Measurements from ENCODE around the gene OAS3. TPM values are rescaled to one million over a fixed set of nuclear protein-coding genes. Genes with fewer than 3 reads are reported as not detected.

Gene OAS3
- total RNA-seq, 1 experiment from 2014 or later = 42.6 TPM

GRCh38 chr12:113006641-113007040 is 68.4 kb downstream of the OAS3 start:
- intact Hi-C loops (cut with micrococcal nuclease; ENCODE audit: unreplicated experiment) = no loop called here
- TF ChIP-seq CTCF (conservative IDR thresholded peaks at IDR 0.05; ENCODE audit: low read depth, low read length) (no peak), EZH2 (IDR thresholded peaks at IDR 0.05; ENCODE audit: borderline replicate concordance, low read depth, low read length, poor library complexity, severe bottlenecking) (no peak)
- Histone ChIP-seq H3K27me3 (replicated peaks; ENCODE audit: insufficient read depth, low read depth, low read length, poor library complexity) (no peaks in the 10 kb centered on the region), H3K27ac (ENCODE audit: low read depth, low read length, poor library complexity, severe bottlenecking) (no peak overlapping the region), H3K36me3 (ENCODE audit: insufficient read depth, low read length, poor library complexity, severe bottlenecking) (no peaks in the 10 kb centered on the region), H3K4me1 (ENCODE audit: insufficient read depth, low read length, poor library complexity, severe bottlenecking) (no peaks in the 10 kb centered on the region), H3K9me3 (ENCODE audit: low read depth, low read length, poor library complexity, severe bottlenecking) (peaks cover 6% of the 10 kb centered on the region), H3K4me3 (ENCODE audit: low read depth, low read length, poor library complexity, severe bottlenecking) (no peak overlapping the region)
- DNase-seq (ENCODE audit: low spot score) = no peak
- ChIA-PET POLR2A (ENCODE audit: low non-redundant PET) (no interaction called here), CTCF (interaction anchor here (0.8 kb wide), 1 partner anchor 14 kb away, joined by 3 read pairs; no protein-coding TSS in a partner anchor)
- no TSS peak for BruUV-seq (replicated peaks)

GRCh38 chr12:113007166-113007565 is 68.9 kb downstream of the OAS3 start:
- POLR2A ChIA-PET (ENCODE audit: low non-redundant PET) = no interaction called here
- no TSS peak for BruUV-seq (replicated peaks)
- peaks cover 7% of the 10 kb centered on the region for H3K9me3 ChIP-seq (ENCODE audit: low read depth, low read length, poor library complexity, severe bottlenecking)
- TF ChIP-seq EZH2 (IDR thresholded peaks at IDR 0.05; ENCODE audit: borderline replicate concordance, low read depth, low read length, poor library complexity, severe bottlenecking) = no peak
- TF ChIP-seq CTCF (conservative IDR thresholded peaks at IDR 0.05; ENCODE audit: low read depth, low read length) = no peak
- CTCF ChIA-PET = interaction anchor here (0.8 kb wide), 1 partner anchor 14 kb away, joined by 3 read pairs; no protein-coding TSS in a partner anchor
- H3K4me3 ChIP-seq (ENCODE audit: low read depth, low read length, poor library complexity, severe bottlenecking) = no peak overlapping the region
- H3K36me3 ChIP-seq (ENCODE audit: insufficient read depth, low read length, poor library complexity, severe bottlenecking) = no peaks in the 10 kb centered on the region
- H3K27me3 ChIP-seq (replicated peaks; ENCODE audit: insufficient read depth, low read depth, low read length, poor library complexity) = no peaks in the 10 kb centered on the region
- intact Hi-C loops (cut with micrococcal nuclease; ENCODE audit: unreplicated experiment) = no loop called here
- DNase-seq (ENCODE audit: low spot score) = peak; percentile 9
- no peak overlapping the region for H3K27ac ChIP-seq (ENCODE audit: low read depth, low read length, poor library complexity, severe bottlenecking)
- H3K4me1 ChIP-seq (ENCODE audit: insufficient read depth, low read length, poor library complexity, severe bottlenecking) = no peaks in the 10 kb centered on the region

- H3K27ac ChIP-seq (ENCODE audit: low read depth, low read length, poor library complexity, severe bottlenecking) = no peak overlapping the region
- peaks cover 7% of the 10 kb centered on the region for H3K9me3 ChIP-seq (ENCODE audit: low read depth, low read length, poor library complexity, severe bottlenecking)
- H3K27me3 ChIP-seq (replicated peaks; ENCODE audit: insufficient read depth, low read depth, low read length, poor library complexity) = no peaks in the 10 kb centered on the region
- ChIA-PET POLR2A (ENCODE audit: low non-redundant PET) (no interaction called here), CTCF (no interaction called here)
- no peak for DNase-seq (ENCODE audit: low spot score)
- BruUV-seq (replicated peaks) = no TSS peak
- no peak overlapping the region for H3K4me3 ChIP-seq (ENCODE audit: low read depth, low read length, poor library complexity, severe bottlenecking)
- TF ChIP-seq CTCF (conservative IDR thresholded peaks at IDR 0.05; ENCODE audit: low read depth, low read length) (no peak), EZH2 (IDR thresholded peaks at IDR 0.05; ENCODE audit: borderline replicate concordance, low read depth, low read length, poor library complexity, severe bottlenecking) (no peak)
- no peaks in the 10 kb centered on the region for H3K36me3 ChIP-seq (ENCODE audit: insufficient read depth, low read length, poor library complexity, severe bottlenecking)
- no peaks in the 10 kb centered on the region for H3K4me1 ChIP-seq (ENCODE audit: insufficient read depth, low read length, poor library complexity, severe bottlenecking)
- intact Hi-C loops (cut with micrococcal nuclease; ENCODE audit: unreplicated experiment) = no loop called here
Measured at GRCh38 chr12:113010701-113011100, 72.4 kb downstream of the OAS3 start.
